A549 (cell line): ENCODE data around the gene PTGR2. TPM values are rescaled to one million over a fixed set of nuclear protein-coding genes. Genes with fewer than 3 reads are reported as not detected.
"Not testable (repeated sequence)": the region's sequence is repeated elsewhere in the genome, so short reads cannot be mapped to it uniquely, and the experiment has no call there.

Source experiments
- ATAC-seq, 2 experiments: fragments of 200-7000 bp in 1 of 2; fragments of >200 bp in 1 of 2; cut with Nextera tagmentation in 1 of 2; cut with Tn5 transposase in 1 of 2; 3 replicates each; pipeline versions ENCODE4 v1.8.0 to v1.9.1; 2018 to 2020; ENCODE audit warnings: mild to moderate bottlenecking in 1 of 2, moderate library complexity in 1 of 2
- CTCF ChIA-PET: fragments of 300-600 bp; sonication (Branson Sonifier 250); formaldehyde crosslinking; extraction: SDS; loops from one replicate; lab custom pipeline; 2021; ENCODE audit warnings: antibody characterized with exemption, inconsistent platforms; lab: Yijun Ruan, JAX
- POLR2A ChIA-PET: fragments of 350-600 bp; formaldehyde crosslinking; extraction: SDS; loops from one replicate; lab custom pipeline; 2021; ENCODE audit warnings: antibody characterized with exemption, inconsistent platforms; lab: Yijun Ruan, JAX
- DNase-seq, 2 experiments: peaks; one replicate each; pipeline versions ENCODE4 v3.0.0 to v3.0.0-alpha.2; 2011 to 2016; ENCODE audit warnings: low read depth in 1 of 2, low spot score in 1 of 2
- FAIRE-seq: peaks from 2 replicates; lab custom pipeline; 2011; peaks lifted over from hg19 to GRCh38; lab: Jason Lieb, UNC
- H3K27ac ChIP-seq, 2 experiments: fragments of >200 bp; sonication (Bioruptor Twin); formaldehyde crosslinking; 3 replicates each; pipeline ENCODE4 v1.5.1; 2016 to 2017
- H3K4me1 ChIP-seq: fragments of >200 bp; sonication (Bioruptor Twin); formaldehyde crosslinking; 3 replicates; pipeline ENCODE4 v1.6.1; 2016
- H3K4me2 ChIP-seq: fragments of >200 bp; sonication (Bioruptor Twin); formaldehyde crosslinking; 3 replicates; pipeline ENCODE4 v1.6.1; 2016
- H3K4me3 ChIP-seq: fragments of >200 bp; sonication (Bioruptor Twin); formaldehyde crosslinking; 3 replicates; pipeline ENCODE4 v1.5.1; 2016
- H3K9me3 ChIP-seq: fragments of >200 bp; sonication (Bioruptor Twin); formaldehyde crosslinking; 3 replicates; pipeline ENCODE4 v1.6.1; 2016
- BHLHE40 ChIP-seq: IDR thresholded peaks from 2 replicates; pipeline ENCODE4 v1.6.1; 2012; ENCODE audit warnings: low read depth, low read length, inconsistent platforms
- CBX2 ChIP-seq: fragments of 200-600 bp; sonication (generic); IDR thresholded peaks from 2 replicates; pipeline ENCODE4 v1.6.1; 2016; ENCODE audit warnings: low read depth, mild to moderate bottlenecking, borderline replicate concordance
- CEBPB ChIP-seq, 2 experiments: fragments of >200 bp in 1 of 2; sonication (Bioruptor Twin) in 1 of 2; formaldehyde crosslinking in 1 of 2; IDR thresholded peaks; 2 replicates each; pipeline ENCODE4 v1.6.1; 2012 to 2016
- CTCF ChIP-seq: fragments of >200 bp; sonication (Bioruptor Twin); formaldehyde crosslinking; IDR thresholded peaks from 3 replicates; pipeline ENCODE4 v1.5.1; 2016
- FOSB ChIP-seq: fragments of 250-450 bp; sonication (Bioruptor Pico); IDR thresholded peaks from 2 replicates; pipeline ENCODE4 v1.5.0; 2020; ENCODE audit warnings: mild to moderate bottlenecking, moderate library complexity
- HDAC2 ChIP-seq: fragments of 200-600 bp; sonication (generic); IDR thresholded peaks from 2 replicates; pipeline ENCODE4 v1.6.1; 2016
- HEYL ChIP-seq: fragments of 250-450 bp; sonication (Bioruptor Pico); IDR thresholded peaks from 2 replicates; pipeline ENCODE4 v1.8.0; 2021; ENCODE audit warnings: mild to moderate bottlenecking, moderate library complexity
- HOXB13 ChIP-seq: fragments of 250-450 bp; sonication (Bioruptor Pico); IDR thresholded peaks from 2 replicates; pipeline ENCODE4 v1.5.0; 2020; ENCODE audit warnings: low read depth, mild to moderate bottlenecking, moderate library complexity
- HOXB5 ChIP-seq: fragments of 250-450 bp; sonication (Bioruptor Pico); IDR thresholded peaks from 2 replicates; pipeline ENCODE4 v1.5.0; 2020; ENCODE audit warnings: mild to moderate bottlenecking, moderate library complexity
- JUN ChIP-seq, 2 experiments: fragments of >200 bp; sonication (Bioruptor Twin); formaldehyde crosslinking; IDR thresholded peaks; 2 replicates in 1 of 2; 3 replicates in 1 of 2; pipeline ENCODE4 v1.6.1; 2016 to 2017
- MAFK ChIP-seq: fragments of 450-650 bp; IDR thresholded peaks from 2 replicates; pipeline ENCODE4 v1.6.1; 2014; ENCODE audit not compliant: partially characterized antibody
- MAX ChIP-seq: IDR thresholded peaks from 2 replicates; pipeline ENCODE4 v1.6.1; 2012
- MAZ ChIP-seq: fragments of 150-350 bp; IDR thresholded peaks from 2 replicates; pipeline ENCODE4 v1.6.1; 2014; ENCODE audit warnings: antibody characterized with exemption, low read depth, low read length, borderline replicate concordance
- NPAS2 ChIP-seq: fragments of 250-450 bp; sonication (Bioruptor Pico); IDR thresholded peaks from 2 replicates; pipeline ENCODE4 v1.8.0; 2022; ENCODE audit warnings: mild to moderate bottlenecking, moderate library complexity, borderline replicate concordance
- NR3C1 ChIP-seq: fragments of >200 bp; sonication (Bioruptor Twin); formaldehyde crosslinking; IDR thresholded peaks from 3 replicates; pipeline ENCODE4 v1.6.1; 2017
- PBX3 ChIP-seq: IDR thresholded peaks from 2 replicates; pipeline ENCODE4 v1.6.1; 2012
- POLR2AphosphoS2 ChIP-seq: conservative IDR thresholded peaks from 2 replicates; pipeline ENCODE4 v1.6.1; 2012; ENCODE audit warnings: low read length, improper control_type of control experiment, inconsistent platforms
- REST ChIP-seq: fragments of 200-600 bp; sonication (generic); IDR thresholded peaks from 2 replicates; pipeline ENCODE4 v1.6.1; 2016; ENCODE audit warnings: antibody characterized with exemption, mild to moderate bottlenecking, moderate library complexity
- RNF2 ChIP-seq: fragments of 200-600 bp; sonication (generic); IDR thresholded peaks from 2 replicates; pipeline ENCODE4 v1.6.1; 2016; ENCODE audit warnings: low read depth, mild to moderate bottlenecking, antibody characterized with exemption, moderate library complexity, borderline replicate concordance
- ZC3H11A ChIP-seq: fragments of 450-650 bp; IDR thresholded peaks from 2 replicates; pipeline ENCODE4 v1.6.1; 2014; ENCODE audit warnings: antibody characterized with exemption, mild to moderate bottlenecking
- ZFP36 ChIP-seq: fragments of 450-650 bp; IDR thresholded peaks from 2 replicates; pipeline ENCODE4 v1.6.1; 2014; ENCODE audit warnings: borderline replicate concordance; ENCODE audit not compliant: partially characterized antibody
- ZNF302 ChIP-seq: fragments of 250-450 bp; sonication (Bioruptor Pico); IDR thresholded peaks from 2 replicates; pipeline ENCODE4 v1.9.0; 2021; ENCODE audit warnings: inconsistent platforms, mild to moderate bottlenecking, moderate library complexity
- ZSCAN20 ChIP-seq: fragments of 250-450 bp; sonication (Bioruptor Pico); IDR thresholded peaks from 2 replicates; pipeline ENCODE4 v1.8.0; 2022; ENCODE audit warnings: mild to moderate bottlenecking, moderate library complexity
- WGBS: methylation state at CpG from one replicate; pipeline ENCODE4 v1.1.6; 2017; ENCODE audit errors: missing lambda C conversion rate; 5-methylcytosine and 5-hydroxymethylcytosine counted together
- polyA plus RNA-seq, 4 experiments: library from polyadenylated mRNA; depleted of rRNA in 3 of 4; stranded (reverse); fragments of >200 nt; fragmentation: RNase III in 1 of 4; extraction: RNeasy Plus Mini Kit Qiagen cat#74134 plus additional on column Dnase treatment in 1 of 4; gene quantifications; 2 replicates in 3 of 4; 3 replicates in 1 of 4; pipeline ENCODE4 v1.2.3, GENCODE V29; 2011 to 2017

PTGR2 gene
- polyA plus RNA-seq, 2 of the 4 experiments (the other 2 are of a cell fraction): 13.5 to 30.5 TPM

- CTCF ChIA-PET: interaction anchor here (1.9 to 2.2 kb wide), 2 partner anchors 15 to 22 kb away, joined by 5 to 10 read pairs; no protein-coding TSS in a partner anchor
Observed at GRCh38 chr14:73913256-73913655, 61.6 kb downstream of the PTGR2 start.

DNA sequence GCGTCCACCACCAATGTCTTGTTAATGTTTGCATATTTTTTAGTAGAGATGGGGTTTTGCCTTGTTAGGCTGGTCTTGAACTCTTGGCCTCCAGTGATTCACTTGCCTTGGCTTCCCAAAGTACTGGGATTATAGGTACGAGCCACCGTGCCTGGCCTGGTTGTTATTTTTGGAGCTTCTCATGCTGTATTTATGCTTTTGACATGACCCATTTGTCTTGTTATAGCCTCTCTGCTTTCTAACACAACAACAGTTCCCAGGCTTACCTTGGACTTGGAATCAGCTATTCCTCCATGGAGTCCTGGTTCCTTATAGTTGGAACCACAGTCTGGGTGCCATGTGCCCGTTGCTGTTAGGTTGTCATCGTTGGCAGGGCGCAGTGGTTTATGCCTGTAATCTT, 64.7 kb downstream of the PTGR2 start:
- no peak overlapping the region for H3K27ac ChIP-seq
- 0 out of 3 replicates have a peak, but pooled peaks cover 4% of the 10 kb centered on the region for H3K9me3 ChIP-seq
- 95% methylated on average over 6 of the region's 6 CpGs for WGBS
- TF ChIP-seq ZNF302 (CRISPR knock-in tag) (no peak), MAZ (no peak), HOXB5 (CRISPR knock-in tag) (no peak), ZSCAN20 (no peak), REST (no peak), CEBPB (IDR thresholded peaks at IDR 0.05) (no peak), CTCF (no peak), PBX3 (no peak), ZC3H11A (no peak)
- ATAC-seq (no peak), FAIRE-seq (no peak), DNase-seq (no peak)
- no peak overlapping the region for H3K4me2 ChIP-seq
- no peak overlapping the region for H3K4me3 ChIP-seq
- H3K4me1 ChIP-seq: 0 out of 3 replicates have a peak, but pooled peaks cover 6% of the 10 kb centered on the region
- POLR2A ChIA-PET: no interaction called here
- CTCF ChIA-PET: interaction anchor here (0.6 to 1.9 kb wide), 2 partner anchors 31 to 62 kb away, joined by 3 to 4 read pairs; no protein-coding TSS in a partner anchor

More at GRCh38 chr14:73913256-73913655, 61.6 kb downstream of the PTGR2 start:
- Histone ChIP-seq H3K4me1 (0 out of 3 replicates have a peak, but pooled peaks cover 6% of the 10 kb centered on the region), H3K4me3 (no peak overlapping the region), H3K4me2 (no peak overlapping the region), H3K27ac (no peak overlapping the region), H3K9me3 (0 out of 3 replicates have a peak, but pooled peaks cover 4% of the 10 kb centered on the region)
- DNase-seq (peak in 1 of 2 experiments; percentile 38), FAIRE-seq (no peak), ATAC-seq (no peak)
- WGBS: 98% methylated on average over 3 of the region's 3 CpGs
- TF ChIP-seq JUN (IDR thresholded peaks at IDR 0.05) (no peak), ZFP36 (no peak), FOSB (CRISPR knock-in tag) (no peak), MAFK (no peak), HEYL (no peak), NPAS2 (CRISPR knock-in tag) (no peak), MAX (no peak), POLR2AphosphoS2 (no peak), NR3C1 (no peak), BHLHE40 (no peak), RNF2 (no peak), CBX2 (no peak), HDAC2 (no peak), ZSCAN20 (no peak), HOXB13 (CRISPR knock-in tag) (no peak), REST (no peak)
- POLR2A ChIA-PET: no interaction called here

DNA sequence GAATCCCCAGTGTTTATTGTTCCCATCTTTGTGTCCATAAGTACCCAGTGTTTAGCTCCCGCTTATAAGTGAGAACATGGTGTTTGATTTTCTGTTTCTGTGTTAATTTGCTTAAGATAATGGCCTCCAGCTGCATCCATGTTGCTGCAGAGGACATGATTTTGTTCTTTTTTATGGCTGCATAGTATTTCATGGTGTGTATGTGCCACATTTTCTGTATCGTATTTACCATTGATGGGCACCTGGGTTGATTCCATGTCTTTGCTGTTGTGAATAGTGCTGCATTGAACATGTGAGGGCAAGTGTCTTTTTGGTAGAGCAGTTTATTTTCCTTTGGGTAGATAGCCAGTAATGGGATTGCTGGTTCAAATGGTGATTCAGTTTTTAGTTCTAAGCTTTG, 67.8 kb downstream of the PTGR2 start:
- POLR2A ChIA-PET, DNase-seq, H3K9me3 ChIP-seq, H3K27ac ChIP-seq, H3K4me1 ChIP-seq, FAIRE-seq, H3K4me3 ChIP-seq, H3K4me2 ChIP-seq, ATAC-seq: not testable (repeated sequence)
- WGBS: 97% methylated on average over 2 of the region's 2 CpGs
- CTCF ChIA-PET: interaction anchor here (1.5 kb wide), 1 partner anchor 16 kb away, joined by 8 read pairs; no protein-coding TSS in a partner anchor
